Testis (tissue), 2 donors: Measurements from ENCODE around the gene GEMIN7.

Source experiments
- POLR2A ChIP-seq: fragments of 450-650 bp; IDR thresholded peaks from one replicate; pipeline ENCODE4 v1.6.1; 2017; ENCODE audit warnings: antibody characterized with exemption, mild to moderate bottlenecking, moderate library complexity
- TF ChIP-seq, protein P1 (sequence below), 3 experiments: fragments of 450-650 bp in 2 of 3; fragments of 200-600 bp in 1 of 3; sonication (generic) in 1 of 3; IDR thresholded peaks; one replicate each; pipeline ENCODE4 v1.5.1; 2016 to 2019; ENCODE audit warnings: antibody characterized with exemption in 3 of 3, mild to moderate bottlenecking in 2 of 3, moderate library complexity in 1 of 3

DNA sequence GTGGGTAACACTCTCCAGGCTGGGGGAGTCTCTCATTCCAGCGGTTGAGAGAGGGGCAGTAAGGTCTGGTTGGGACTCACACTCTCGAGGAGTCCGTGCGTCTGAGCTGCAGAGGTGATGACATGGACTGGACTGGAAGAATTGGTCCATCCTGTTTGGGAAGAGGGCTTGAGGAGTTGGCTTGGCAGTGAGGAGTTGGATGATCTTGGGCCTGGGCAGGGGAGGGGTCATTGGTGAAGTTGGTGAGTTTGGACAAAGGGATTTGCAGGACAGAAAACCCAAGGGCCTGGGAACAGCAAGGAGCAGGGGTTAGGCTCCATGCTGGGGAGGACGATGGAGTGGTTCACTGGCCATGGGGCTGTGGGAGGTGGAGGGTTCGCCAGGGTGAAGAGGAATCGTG is 17.6 kb downstream of the GEMIN7 start:
- TF ChIP-seq, protein P1, sequence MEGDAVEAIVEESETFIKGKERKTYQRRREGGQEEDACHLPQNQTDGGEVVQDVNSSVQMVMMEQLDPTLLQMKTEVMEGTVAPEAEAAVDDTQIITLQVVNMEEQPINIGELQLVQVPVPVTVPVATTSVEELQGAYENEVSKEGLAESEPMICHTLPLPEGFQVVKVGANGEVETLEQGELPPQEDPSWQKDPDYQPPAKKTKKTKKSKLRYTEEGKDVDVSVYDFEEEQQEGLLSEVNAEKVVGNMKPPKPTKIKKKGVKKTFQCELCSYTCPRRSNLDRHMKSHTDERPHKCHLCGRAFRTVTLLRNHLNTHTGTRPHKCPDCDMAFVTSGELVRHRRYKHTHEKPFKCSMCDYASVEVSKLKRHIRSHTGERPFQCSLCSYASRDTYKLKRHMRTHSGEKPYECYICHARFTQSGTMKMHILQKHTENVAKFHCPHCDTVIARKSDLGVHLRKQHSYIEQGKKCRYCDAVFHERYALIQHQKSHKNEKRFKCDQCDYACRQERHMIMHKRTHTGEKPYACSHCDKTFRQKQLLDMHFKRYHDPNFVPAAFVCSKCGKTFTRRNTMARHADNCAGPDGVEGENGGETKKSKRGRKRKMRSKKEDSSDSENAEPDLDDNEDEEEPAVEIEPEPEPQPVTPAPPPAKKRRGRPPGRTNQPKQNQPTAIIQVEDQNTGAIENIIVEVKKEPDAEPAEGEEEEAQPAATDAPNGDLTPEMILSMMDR (IDR thresholded peaks at IDR 0.05), result no peak
- no peak for TF ChIP-seq POLR2A
